Endothelial cell of umbilical vein (primary cell): Measurements from ENCODE around the gene PTPN13. TPM values are rescaled to one million over a fixed set of nuclear protein-coding genes. Genes with fewer than 3 reads are reported as not detected.

ENCODE experiments used
- BruUV-seq: library from RNA; stranded (reverse); fragments of 400-500 nt; replicated peaks from 2 replicates; lab custom pipeline; 2021; lab: Mats Ljungman, UMichigan
- CTCF ChIA-PET: fragments of 300-600, 350-600 bp; sonication (Branson Sonifier 250); formaldehyde crosslinking; loops from one replicate; lab custom pipeline; 2021; ENCODE audit warnings: antibody characterized with exemption, inconsistent platforms; lab: Charles Lee
- POLR2A ChIA-PET: fragments of 300-600, 350-600 bp; sonication (Branson Sonifier 250); formaldehyde crosslinking; loops from one replicate; lab custom pipeline; 2021; ENCODE audit warnings: antibody characterized with exemption, inconsistent platforms; lab: Charles Lee
- DNase-seq: peaks from one replicate; pipeline ENCODE4 v3.0.0-alpha.2; 2011; ENCODE audit warnings: low read depth, low spot score
- FAIRE-seq: peaks from 2 replicates; lab custom pipeline; 2011; peaks lifted over from hg19 to GRCh38; lab: Jason Lieb, UNC
- H2AFZ ChIP-seq: 2 replicates; pipeline ENCODE4 v1.6.0; 2012; ENCODE audit warnings: low read depth, low read length, control low read depth, inconsistent platforms
- H3K27ac ChIP-seq: 2 replicates; pipeline ENCODE4 v1.5.1; 2011; ENCODE audit warnings: low read depth, mild to moderate bottlenecking, control low read depth, low read length, moderate library complexity; ENCODE audit not compliant: insufficient read depth
- H3K27me3 ChIP-seq, 2 experiments: 2 replicates each; pipeline versions ENCODE4 v1.6.0 to v1.6.1; 2011; ENCODE audit warnings: low read length in 2 of 2, mixed read lengths in 1 of 2; ENCODE audit not compliant: control insufficient read depth in 2 of 2, insufficient read depth in 2 of 2
- H3K36me3 ChIP-seq, 2 experiments: 2 replicates in 1 of 2; 3 replicates in 1 of 2; pipeline ENCODE4 v1.5.1; 2011; ENCODE audit warnings: low read length in 2 of 2, mild to moderate bottlenecking in 1 of 2, moderate library complexity in 1 of 2; ENCODE audit not compliant: control insufficient read depth in 2 of 2, insufficient read depth in 2 of 2; ENCODE audit errors: extremely low read depth in 1 of 2
- H3K4me1 ChIP-seq: 3 replicates; pipeline ENCODE4 v1.5.1; 2011; ENCODE audit warnings: mild to moderate bottlenecking, low read length; ENCODE audit not compliant: control insufficient read depth, insufficient read depth; ENCODE audit errors: extremely low read depth
- H3K4me2 ChIP-seq: 2 replicates; pipeline ENCODE4 v1.6.1; 2011; ENCODE audit warnings: low read length, control low read depth, mixed read lengths; ENCODE audit not compliant: insufficient read depth
- H3K4me3 ChIP-seq, 3 experiments: fragments of 200-600 bp in 1 of 3; sonication (generic), shearing (Covaris generic) in 1 of 3; replicated peaks in 1 of 3; 2 replicates each; pipeline ENCODE4 v1.5.1; 2011 to 2016; ENCODE audit warnings: control low read depth in 3 of 3, low read length in 3 of 3, mild to moderate bottlenecking in 2 of 3, inconsistent platforms in 1 of 3, low read depth in 1 of 3, moderate library complexity in 1 of 3; ENCODE audit not compliant: insufficient read depth in 1 of 3
- H3K79me2 ChIP-seq: 2 replicates; pipeline ENCODE4 v1.6.0; 2012; ENCODE audit warnings: low read length, inconsistent platforms; ENCODE audit not compliant: control insufficient read depth, insufficient read depth
- H3K9ac ChIP-seq: replicated peaks from 2 replicates; pipeline ENCODE3; 2011; ENCODE audit warnings: low read length, control low read depth; ENCODE audit not compliant: insufficient read depth; ENCODE audit errors: extremely low read depth
- H3K9me1 ChIP-seq: replicated peaks from 3 replicates; pipeline ENCODE4 v1.6.0; 2011; ENCODE audit warnings: mild to moderate bottlenecking, low read length; ENCODE audit not compliant: control insufficient read depth, insufficient read depth; ENCODE audit errors: extremely low read depth
- H3K9me3 ChIP-seq: replicated peaks from 2 replicates; pipeline ENCODE4 v1.5.1; 2012; ENCODE audit warnings: low read length, inconsistent platforms; ENCODE audit not compliant: control insufficient read depth, insufficient read depth
- H4K20me1 ChIP-seq: replicated peaks from 2 replicates; pipeline ENCODE3; 2011; ENCODE audit warnings: mild to moderate bottlenecking, low read length; ENCODE audit not compliant: control insufficient read depth, insufficient read depth; ENCODE audit errors: extremely low read depth
- EZH2 ChIP-seq: IDR thresholded peaks from 2 replicates; pipeline ENCODE4 v1.6.1; 2012; ENCODE audit warnings: borderline replicate concordance, low read depth, mild to moderate bottlenecking, moderate library complexity, low read length, inconsistent platforms; ENCODE audit not compliant: severe bottlenecking
- FOS ChIP-seq: IDR thresholded peaks from 2 replicates; pipeline ENCODE4 v1.6.1; 2011; ENCODE audit warnings: mild to moderate bottlenecking, low read length, moderate library complexity, borderline replicate concordance; ENCODE audit not compliant: insufficient read depth
- MYC ChIP-seq: IDR thresholded peaks from one replicate; pipeline ENCODE4 v1.6.1; 2011; ENCODE audit warnings: mild to moderate bottlenecking, low read depth, low read length
- POLR2AphosphoS5 ChIP-seq: IDR thresholded peaks from 2 replicates; pipeline ENCODE4 v1.6.1; 2012; ENCODE audit warnings: low read depth, mild to moderate bottlenecking, control low read depth, low read length, moderate library complexity; ENCODE audit not compliant: insufficient read depth
- dilution Hi-C: fragments of 300-500 bp; cut with MboI; formaldehyde crosslinking; loops from one replicate; pipeline ENCODE4 v1.15.0; 2019; ENCODE audit warnings: low sequenced_read_pairs; ENCODE audit not compliant: extremely low pct_ligation_motif_present
- intact Hi-C: fragments of 100-400 bp; cut with micrococcal nuclease; formaldehyde crosslinking; loops from one replicate; pipeline ENCODE4 v1.10.0; 2022
- polyA plus RNA-seq, 4 experiments: library from polyadenylated mRNA; depleted of rRNA in 3 of 4; stranded (reverse) in 3 of 4; unstranded in 1 of 4; fragments of >200 nt; gene quantifications; 2 replicates each; pipeline versions ENCODE4 v1.2.1 to v1.2.3, GENCODE V29; 2011 to 2012; ENCODE audit warnings: missing spikeins in 1 of 4
- total RNA-seq: library from RNA; stranded (reverse); gene quantifications from 2 replicates; pipeline ENCODE4 v1.2.3, GENCODE V29; 2021
- TF ChIP-seq, protein P1 (sequence below), 2 donors: IDR thresholded peaks; 1 replicate in 1 of 2; 2 replicates in 1 of 2; pipeline ENCODE4 v1.5.1; 2011; ENCODE audit warnings: low read length in 2 of 2, mild to moderate bottlenecking in 2 of 2, moderate library complexity in 2 of 2, control low read depth in 1 of 2, inconsistent platforms in 1 of 2, low read depth in 1 of 2; ENCODE audit not compliant: insufficient read depth in 1 of 2; ENCODE audit errors: extremely low read depth in 1 of 2
- TF ChIP-seq, protein P2 (sequence below): IDR thresholded peaks from 2 replicates; pipeline ENCODE4 v1.6.1; 2011; ENCODE audit not compliant: insufficient read depth, insufficient read length

PTPN13 gene
- total and polyA plus RNA-seq, 2 donors (not counting 3 experiments of a cell fraction or from before 2014, with no cell fraction given) = 0.69 to 2.9 TPM

DNA sequence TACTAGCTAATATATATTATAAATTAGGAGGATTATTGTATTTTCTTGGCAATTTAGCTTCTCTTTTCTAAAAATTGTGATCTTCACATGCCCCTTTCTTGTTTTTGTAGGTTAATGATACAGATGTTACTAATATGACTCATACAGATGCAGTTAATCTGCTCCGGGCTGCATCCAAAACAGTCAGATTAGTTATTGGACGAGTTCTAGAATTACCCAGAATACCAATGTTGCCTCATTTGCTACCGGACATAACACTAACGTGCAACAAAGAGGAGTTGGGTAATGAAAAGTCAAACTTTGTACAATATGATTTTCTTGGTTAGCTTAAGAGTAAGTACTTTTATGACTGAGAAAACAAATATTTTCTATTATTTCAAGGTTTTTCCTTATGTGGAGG lies 180.9 kb downstream of the PTPN13 start:
- H3K4me2 ChIP-seq = no peak overlapping the region
- H3K4me3 ChIP-seq = no peak overlapping the region
- ChIA-PET POLR2A (no interaction called here), CTCF (no interaction called here)
- no peaks in the 10 kb centered on the region for H4K20me1 ChIP-seq
- dilution Hi-C loops = no loop called here
- H3K4me1 ChIP-seq = no peaks in the 10 kb centered on the region
- H3K27me3 ChIP-seq = no peaks in the 10 kb centered on the region
- TF ChIP-seq, protein P1, sequence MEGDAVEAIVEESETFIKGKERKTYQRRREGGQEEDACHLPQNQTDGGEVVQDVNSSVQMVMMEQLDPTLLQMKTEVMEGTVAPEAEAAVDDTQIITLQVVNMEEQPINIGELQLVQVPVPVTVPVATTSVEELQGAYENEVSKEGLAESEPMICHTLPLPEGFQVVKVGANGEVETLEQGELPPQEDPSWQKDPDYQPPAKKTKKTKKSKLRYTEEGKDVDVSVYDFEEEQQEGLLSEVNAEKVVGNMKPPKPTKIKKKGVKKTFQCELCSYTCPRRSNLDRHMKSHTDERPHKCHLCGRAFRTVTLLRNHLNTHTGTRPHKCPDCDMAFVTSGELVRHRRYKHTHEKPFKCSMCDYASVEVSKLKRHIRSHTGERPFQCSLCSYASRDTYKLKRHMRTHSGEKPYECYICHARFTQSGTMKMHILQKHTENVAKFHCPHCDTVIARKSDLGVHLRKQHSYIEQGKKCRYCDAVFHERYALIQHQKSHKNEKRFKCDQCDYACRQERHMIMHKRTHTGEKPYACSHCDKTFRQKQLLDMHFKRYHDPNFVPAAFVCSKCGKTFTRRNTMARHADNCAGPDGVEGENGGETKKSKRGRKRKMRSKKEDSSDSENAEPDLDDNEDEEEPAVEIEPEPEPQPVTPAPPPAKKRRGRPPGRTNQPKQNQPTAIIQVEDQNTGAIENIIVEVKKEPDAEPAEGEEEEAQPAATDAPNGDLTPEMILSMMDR (IDR thresholded peaks at IDR 0.05; ENCODE audit: extremely low read depth in 1 of 2, insufficient read depth in 1 of 2, low read depth in 1 of 2, low read length in 2 of 2) = no peak
- TF ChIP-seq POLR2AphosphoS5 = no peak
- no peak for TF ChIP-seq EZH2
- TF ChIP-seq MYC = no peak
- TF ChIP-seq, protein P2, sequence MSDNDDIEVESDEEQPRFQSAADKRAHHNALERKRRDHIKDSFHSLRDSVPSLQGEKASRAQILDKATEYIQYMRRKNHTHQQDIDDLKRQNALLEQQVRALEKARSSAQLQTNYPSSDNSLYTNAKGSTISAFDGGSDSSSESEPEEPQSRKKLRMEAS = no peak
- no peak for TF ChIP-seq FOS
- intact Hi-C loops = no loop called here
- no peaks in the 10 kb centered on the region for H3K36me3 ChIP-seq
- no peaks in the 10 kb centered on the region for H3K9me3 ChIP-seq
- no peak overlapping the region for H2AFZ ChIP-seq
- FAIRE-seq (no peak), DNase-seq (no peak)
- H3K27ac ChIP-seq = no peak overlapping the region
- no peaks in the 10 kb centered on the region for H3K79me2 ChIP-seq
- H3K9me1 ChIP-seq = no peaks in the 10 kb centered on the region
- BruUV-seq = no TSS peak
- H3K9ac ChIP-seq = no peak overlapping the region

DNA sequence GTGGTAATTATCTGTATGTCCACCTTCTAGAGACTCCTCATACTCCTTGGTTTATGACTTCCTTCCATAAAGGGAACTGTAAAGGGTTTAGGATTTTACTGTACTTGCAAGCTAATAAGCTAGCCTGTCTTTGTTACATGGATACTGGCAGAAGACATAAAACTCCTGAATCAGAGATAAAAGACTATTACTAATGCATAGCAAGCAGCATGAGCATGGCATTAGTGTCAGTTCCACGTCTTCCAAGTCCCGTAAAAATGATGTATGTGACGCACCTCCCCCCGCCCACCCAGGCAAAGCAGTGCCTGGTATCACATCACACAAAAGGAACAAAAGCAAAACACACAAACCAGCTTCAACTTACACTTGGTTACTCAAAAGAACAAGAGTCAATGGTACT lies 184.1 kb downstream of the PTPN13 start:
- Histone ChIP-seq H3K9ac (no peak overlapping the region), H4K20me1 (no peaks in the 10 kb centered on the region), H3K36me3 (no peaks in the 10 kb centered on the region), H3K9me3 (no peaks in the 10 kb centered on the region), H2AFZ (no peak overlapping the region), H3K4me1 (no peaks in the 10 kb centered on the region), H3K4me3 (no peak overlapping the region), H3K9me1 (no peaks in the 10 kb centered on the region), H3K27me3 (no peaks in the 10 kb centered on the region), H3K4me2 (no peak overlapping the region), H3K79me2 (no peaks in the 10 kb centered on the region), H3K27ac (no peak overlapping the region)
- dilution Hi-C loops (no loop called here), intact Hi-C loops (no loop called here)
- no TSS peak for BruUV-seq
- FAIRE-seq = no peak
- no peak for TF ChIP-seq EZH2
- ChIA-PET CTCF (no interaction called here), POLR2A (no interaction called here)
- no peak for DNase-seq
